ENCODE measurements around the gene PHF12.
"Not testable (repeated sequence)": the region's sequence is repeated elsewhere in the genome, so short reads cannot be mapped to it uniquely, and the experiment has no call there.

The PHF12 gene

GRCh38 chr17:28877150-28877711 lies 74.1 kb downstream of the PHF12 start:
- H3K9ac ChIP-seq (ENCODE audit: low read depth, low read length); H3K9me3 ChIP-seq (ENCODE audit: control insufficient read depth, insufficient read depth, low read length); H3K36me3 ChIP-seq (ENCODE audit: insufficient read depth, low read length); H3K4me1 ChIP-seq (ENCODE audit: insufficient read depth, low read length): not testable (repeated sequence)

DNA sequence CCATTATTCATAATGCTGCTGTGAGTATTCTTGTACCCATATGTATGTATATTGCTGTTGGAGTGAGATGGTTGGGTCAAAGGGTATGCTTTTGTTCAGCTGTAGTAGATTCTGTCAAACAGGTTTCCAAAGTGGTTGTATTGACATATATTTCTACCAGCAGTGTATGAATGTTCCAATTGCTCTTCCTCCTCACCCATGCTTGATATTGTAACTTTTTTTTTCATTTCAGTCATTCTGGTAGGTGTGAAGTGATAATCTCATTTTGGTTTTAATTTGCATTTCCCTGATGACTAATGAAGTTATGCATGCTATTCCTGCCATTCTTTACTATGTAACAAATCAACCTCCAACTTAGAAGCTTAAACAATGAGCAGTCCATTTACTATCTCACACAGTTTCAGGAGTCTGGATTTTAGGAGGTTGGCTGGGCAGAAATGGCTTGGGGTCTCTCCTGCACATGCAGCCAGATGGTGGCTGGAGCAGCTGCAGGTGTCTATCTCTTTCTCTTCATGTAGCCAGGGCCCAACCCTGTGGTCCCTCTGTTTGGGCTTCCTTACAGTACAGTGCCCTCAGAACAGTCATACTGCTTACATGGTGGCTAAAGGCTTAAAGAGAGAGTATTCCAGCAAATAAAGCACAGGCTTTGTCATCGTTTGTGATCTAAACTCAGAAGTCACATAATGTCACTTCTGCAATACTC lies 75.3 kb downstream of the PHF12 start:
- H3K9me3 ChIP-seq (ENCODE audit: control insufficient read depth, insufficient read depth, low read length): no peaks in the 10 kb centered on the region
- no peaks in the 10 kb centered on the region for H3K4me1 ChIP-seq (ENCODE audit: insufficient read depth, low read length)
- no peaks in the 10 kb centered on the region for H3K36me3 ChIP-seq (ENCODE audit: insufficient read depth, low read length)
- H3K9ac ChIP-seq (ENCODE audit: low read depth, low read length): no peak overlapping the region

- Histone ChIP-seq H3K9me3 (ENCODE audit: control insufficient read depth, insufficient read depth, low read length) (no peaks in the 10 kb centered on the region), H3K36me3 (ENCODE audit: insufficient read depth, low read length) (no peaks in the 10 kb centered on the region), H3K4me1 (ENCODE audit: insufficient read depth, low read length) (no peaks in the 10 kb centered on the region), H3K9ac (ENCODE audit: low read depth, low read length) (no peak overlapping the region)
Measured at GRCh38 chr17:28874750-28875149, 76.6 kb downstream of the PHF12 start.

DNA sequence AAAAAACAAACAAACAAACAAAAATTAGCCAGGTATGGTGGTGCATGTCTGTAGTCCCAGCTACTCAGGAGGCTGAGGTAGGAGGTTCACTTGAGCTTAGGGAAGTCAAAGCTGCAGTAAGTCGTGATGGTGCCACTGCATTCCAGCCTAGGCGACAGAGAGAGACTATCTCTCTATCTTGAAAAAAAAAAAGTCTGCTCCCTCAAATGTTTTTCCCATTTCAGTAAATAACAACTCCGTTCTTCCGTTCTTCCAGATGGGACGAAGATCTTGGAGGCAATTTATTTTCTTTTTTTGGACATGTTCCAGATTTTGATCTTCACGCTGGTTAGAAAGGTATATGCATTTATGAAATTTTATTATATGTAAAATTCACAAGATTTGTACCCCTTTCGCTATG lies 77.5 kb downstream of the PHF12 start:
- no peaks in the 10 kb centered on the region for H3K4me1 ChIP-seq (ENCODE audit: insufficient read depth, low read length)
- no peak overlapping the region for H3K9ac ChIP-seq (ENCODE audit: low read depth, low read length)
- H3K9me3 ChIP-seq (ENCODE audit: control insufficient read depth, insufficient read depth, low read length): no peaks in the 10 kb centered on the region
- no peaks in the 10 kb centered on the region for H3K36me3 ChIP-seq (ENCODE audit: insufficient read depth, low read length)

GRCh38 chr17:28871056-28871579 lies 80.2 kb downstream of the PHF12 start:
- H3K9ac ChIP-seq (ENCODE audit: low read depth, low read length): no peak overlapping the region
- no peaks in the 10 kb centered on the region for H3K9me3 ChIP-seq (ENCODE audit: control insufficient read depth, insufficient read depth, low read length)
- H3K36me3 ChIP-seq (ENCODE audit: insufficient read depth, low read length): no peaks in the 10 kb centered on the region
- no peaks in the 10 kb centered on the region; the same call in 1 of the 2 replicates for H3K4me1 ChIP-seq (ENCODE audit: insufficient read depth, low read length)

DNA sequence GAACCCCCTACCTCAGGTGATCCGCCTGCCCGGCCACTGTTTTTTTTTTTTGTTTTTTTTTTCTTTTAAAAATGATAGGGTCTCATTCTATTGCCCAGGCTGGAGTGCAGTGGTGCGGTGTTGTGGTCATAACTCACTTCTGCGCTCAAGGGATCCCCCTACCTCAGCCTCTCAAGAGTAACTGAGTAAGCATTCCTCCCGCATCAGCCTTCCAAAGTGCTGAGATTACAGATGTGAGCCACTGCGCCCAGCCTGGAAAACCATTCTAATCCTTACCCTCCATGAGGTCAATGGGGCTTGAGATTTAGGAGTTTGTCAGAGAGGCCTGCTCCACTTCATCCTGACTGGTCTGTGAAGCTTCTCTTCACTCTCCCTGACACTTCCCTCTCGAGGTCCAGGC lies 84.0 kb downstream of the PHF12 start:
- peaks cover 10% of the 10 kb centered on the region; the same call in 1 of the 2 replicates for H3K4me1 ChIP-seq (ENCODE audit: insufficient read depth, low read length)
- no peak overlapping the region for H3K9ac ChIP-seq (ENCODE audit: low read depth, low read length)
- no peaks in the 10 kb centered on the region for H3K9me3 ChIP-seq (ENCODE audit: control insufficient read depth, insufficient read depth, low read length)
- H3K36me3 ChIP-seq (ENCODE audit: insufficient read depth, low read length): no peaks in the 10 kb centered on the region

- H3K4me1 ChIP-seq (ENCODE audit: insufficient read depth, low read length): peaks cover 10% of the 10 kb centered on the region; the same call in 1 of the 2 replicates
- no peak overlapping the region for H3K9ac ChIP-seq (ENCODE audit: low read depth, low read length)
Measured at GRCh38 chr17:28865946-28866752, 85.2 kb downstream of the PHF12 start.

GRCh38 chr17:28864991-28865849 lies 86.1 kb downstream of the PHF12 start:
- Histone ChIP-seq H3K36me3 (ENCODE audit: insufficient read depth, low read length) (peaks cover 3% of the 10 kb centered on the region), H3K9ac (ENCODE audit: low read depth, low read length) (no peak overlapping the region), H3K9me3 (ENCODE audit: control insufficient read depth, insufficient read depth, low read length) (no peaks in the 10 kb centered on the region), H3K4me1 (ENCODE audit: insufficient read depth, low read length) (peaks cover 10% of the 10 kb centered on the region; the same call in 1 of the 2 replicates)

More at GRCh38 chr17:28865946-28866752, 85.2 kb downstream of the PHF12 start:
- no peaks in the 10 kb centered on the region for H3K9me3 ChIP-seq (ENCODE audit: control insufficient read depth, insufficient read depth, low read length)
- H3K36me3 ChIP-seq (ENCODE audit: insufficient read depth, low read length): no peaks in the 10 kb centered on the region

DNA sequence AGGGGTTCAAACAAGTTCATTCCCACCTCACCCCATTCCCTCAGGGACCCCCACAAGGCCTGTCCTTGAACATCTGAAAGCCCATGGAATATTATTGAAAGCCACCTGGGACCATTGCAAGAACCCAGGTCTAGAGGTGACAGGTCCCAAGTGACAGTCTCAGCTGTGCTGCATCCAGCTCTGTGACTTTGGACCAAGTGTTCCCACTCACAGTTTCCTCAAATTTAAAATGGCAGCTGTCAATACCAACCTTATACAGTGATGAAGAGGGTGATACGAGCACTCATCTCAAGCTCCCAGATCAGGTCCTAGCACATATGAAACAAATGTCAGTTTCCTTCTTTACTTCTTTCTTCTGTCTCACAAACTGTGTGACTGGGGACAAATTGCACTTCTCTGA lies 87.4 kb downstream of the PHF12 start:
- Histone ChIP-seq H3K9ac (ENCODE audit: low read depth, low read length) (no peak overlapping the region), H3K4me1 (ENCODE audit: insufficient read depth, low read length) (peaks cover 10% of the 10 kb centered on the region; the same call in 1 of the 2 replicates), H3K9me3 (ENCODE audit: control insufficient read depth, insufficient read depth, low read length) (no peaks in the 10 kb centered on the region), H3K36me3 (ENCODE audit: insufficient read depth, low read length) (peaks cover 4% of the 10 kb centered on the region)

DNA sequence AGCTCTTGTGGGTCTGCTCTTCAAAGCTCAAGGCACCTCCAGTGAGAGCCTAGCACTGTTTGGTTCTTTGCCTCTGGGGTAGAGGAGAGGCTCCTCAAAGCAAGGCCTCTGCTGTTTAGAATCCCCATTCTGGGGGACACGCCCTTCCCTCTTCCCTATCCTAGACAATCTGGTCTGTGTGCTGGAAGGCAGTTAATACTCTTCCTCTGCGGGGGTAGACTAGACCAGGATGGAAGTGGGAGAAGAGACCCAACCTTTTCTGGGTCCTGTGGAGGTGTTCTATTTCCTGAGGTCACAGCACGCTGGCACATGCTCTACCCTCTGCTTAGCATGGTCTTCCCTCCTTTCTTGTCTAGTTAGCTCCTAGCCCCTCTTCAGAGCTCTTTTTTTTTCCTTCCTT lies 88.8 kb downstream of the PHF12 start:
- Histone ChIP-seq H3K9me3 (ENCODE audit: control insufficient read depth, insufficient read depth, low read length) (no peaks in the 10 kb centered on the region), H3K36me3 (ENCODE audit: insufficient read depth, low read length) (peaks cover 8% of the 10 kb centered on the region), H3K4me1 (ENCODE audit: insufficient read depth, low read length) (peaks cover 10% of the 10 kb centered on the region; the same call in 1 of the 2 replicates), H3K9ac (ENCODE audit: low read depth, low read length) (no peak overlapping the region)

- no peaks in the 10 kb centered on the region for H3K9me3 ChIP-seq (ENCODE audit: control insufficient read depth, insufficient read depth, low read length)
- H3K9ac ChIP-seq (ENCODE audit: low read depth, low read length): no peak overlapping the region
- peaks cover 10% of the 10 kb centered on the region; the same call in 1 of the 2 replicates for H3K4me1 ChIP-seq (ENCODE audit: insufficient read depth, low read length)
- peaks cover 8% of the 10 kb centered on the region for H3K36me3 ChIP-seq (ENCODE audit: insufficient read depth, low read length)
Measured at GRCh38 chr17:28861393-28862203, 89.7 kb downstream of the PHF12 start.

- H3K9ac ChIP-seq (ENCODE audit: low read depth, low read length): no peak overlapping the region
- H3K9me3 ChIP-seq (ENCODE audit: control insufficient read depth, insufficient read depth, low read length): no peaks in the 10 kb centered on the region
- H3K36me3 ChIP-seq (ENCODE audit: insufficient read depth, low read length): peaks cover 8% of the 10 kb centered on the region
- peaks cover 5% of the 10 kb centered on the region; the same call in 1 of the 2 replicates for H3K4me1 ChIP-seq (ENCODE audit: insufficient read depth, low read length)
Measured at GRCh38 chr17:28860363-28860808, 90.9 kb downstream of the PHF12 start.

DNA sequence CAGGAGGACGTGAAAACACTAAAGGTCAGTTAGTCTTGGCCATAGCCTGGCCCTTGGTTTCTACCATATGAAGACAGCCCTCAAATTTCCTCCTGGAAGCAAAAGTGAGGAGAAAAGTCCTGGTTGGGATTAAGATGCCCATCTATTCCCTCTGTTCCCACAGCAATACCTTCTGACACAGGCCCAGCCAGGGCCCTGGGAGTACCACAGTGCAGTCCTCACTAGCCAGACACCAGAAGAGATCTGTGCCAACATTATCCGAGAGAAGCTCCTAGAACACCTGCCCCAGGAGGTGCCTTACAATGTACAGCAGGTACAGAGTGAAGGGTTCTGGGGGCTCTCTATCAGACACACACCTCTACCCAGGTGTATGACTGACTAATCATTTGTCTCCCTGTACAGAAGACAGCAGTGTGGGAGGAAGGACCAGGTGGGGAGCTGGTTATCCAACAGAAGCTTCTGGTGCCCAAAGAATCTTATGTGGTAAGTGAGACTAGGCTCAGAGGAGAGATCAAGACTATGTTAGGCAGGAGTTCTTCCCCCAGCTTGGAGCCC lies 92.4 kb downstream of the PHF12 start:
- peaks cover 2% of the 10 kb centered on the region; the same call in 1 of the 2 replicates for H3K4me1 ChIP-seq (ENCODE audit: insufficient read depth, low read length)
- peaks cover 8% of the 10 kb centered on the region for H3K36me3 ChIP-seq (ENCODE audit: insufficient read depth, low read length)
- no peak overlapping the region for H3K9ac ChIP-seq (ENCODE audit: low read depth, low read length)
- H3K9me3 ChIP-seq (ENCODE audit: control insufficient read depth, insufficient read depth, low read length): no peaks in the 10 kb centered on the region
